Heart right ventricle (tissue), 16 donors: ENCODE measurements around the gene FHAD1. TPM values are rescaled to one million over a fixed set of nuclear protein-coding genes. Genes with fewer than 3 reads are reported as not detected.

Experiments used
- ATAC-seq, 8 donors: fragments of 200-7000 bp; cut with Tn5 transposase; one replicate each; pipeline ENCODE4 v1.9.1; 2020; ENCODE audit warnings: mild to moderate bottlenecking in 8 of 8, moderate library complexity in 8 of 8, moderate number of reproducible peaks in 1 of 8
- DNase-seq, 2 donors: peaks; one replicate each; pipeline ENCODE4 v3.0.0-alpha.2; 2020
- H3K27ac ChIP-seq, 10 donors: fragments of 200-600 bp; sonication (generic) in 2 of 10; one replicate each; pipeline versions ENCODE4 v1.5.0 to v1.8.0; 2020 to 2022; ENCODE audit warnings: mild to moderate bottlenecking in 3 of 10
- H3K27me3 ChIP-seq, 7 donors: fragments of 200-600 bp; one replicate each; pipeline ENCODE4 v1.8.0; 2021 to 2022; ENCODE audit warnings: mild to moderate bottlenecking in 2 of 7
- H3K36me3 ChIP-seq, 9 donors: fragments of 200-600 bp; sonication (generic) in 1 of 9; one replicate each; pipeline versions ENCODE4 v1.5.0 to v1.8.0; 2020 to 2022; ENCODE audit warnings: mild to moderate bottlenecking in 2 of 9
- H3K4me1 ChIP-seq, 9 donors: fragments of 200-600 bp; sonication (generic) in 1 of 9; one replicate each; pipeline versions ENCODE4 v1.5.0 to v1.8.0; 2020 to 2022; ENCODE audit warnings: mild to moderate bottlenecking in 4 of 9
- H3K4me3 ChIP-seq, 10 donors: fragments of 200-600 bp; sonication (generic) in 2 of 10; one replicate each; pipeline versions ENCODE4 v1.5.0 to v1.8.0; 2020 to 2022; ENCODE audit warnings: mild to moderate bottlenecking in 7 of 10, moderate library complexity in 2 of 10
- H3K9me3 ChIP-seq, 11 donors: fragments of 200-600 bp in 10 of 11; sonication (generic) in 2 of 11; one replicate each; pipeline versions ENCODE4 v1.5.0 to v1.8.0; 2013 to 2022; ENCODE audit warnings: mild to moderate bottlenecking in 2 of 11, control low read depth in 1 of 11, moderate library complexity in 1 of 11
- WGBS, 2 donors: extraction: QIAGEN DNeasy Blood & Tissue Kit; methylation state at CpG; one replicate each; pipeline ENCODE4 v1.1.7; 2013; ENCODE audit warnings: inconsistent platforms in 1 of 2; 5-methylcytosine and 5-hydroxymethylcytosine counted together
- intact Hi-C, 10 donors: fragments of 100-400 bp; cut with DNase I; formaldehyde crosslinking; loops; one replicate each; pipeline versions ENCODE4 v1.11.1 to v1.14.2; 2022
- polyA plus RNA-seq, 2 donors: library from polyadenylated mRNA; stranded (reverse); fragments of 200-250 nt; gene quantifications; one replicate each; pipeline ENCODE4 v1.2.3, GENCODE V29; 2013
- total RNA-seq, 10 donors: library from RNA; stranded (reverse); fragmentation: NEBNext Ultra II Directional in 3 of 10; extraction: Animal tissue kit (Norgen Biotek cat#: 25700) in 3 of 10; gene quantifications; one replicate each; pipeline versions ENCODE4 v1.2.1 to v1.2.4, GENCODE V29; 2021 to 2023
- TF ChIP-seq, protein P1 (sequence below), 9 donors: fragments of 200-600 bp; sonication (generic) in 2 of 9; IDR thresholded peaks; one replicate each; pipeline versions ENCODE4 v1.5.0 to v1.8.0; 2021 to 2022; ENCODE audit warnings: antibody characterized with exemption in 9 of 9, mild to moderate bottlenecking in 5 of 9, moderate library complexity in 1 of 9
- donor health status: Arrhythmogenic right ventricular cardiomyopathy.
- donor health status: ischemic (EF 13 %, LVEDD 7.1; RV severe dilation, severe dysfunction).
- donor health status: healthy with polysubstance abuse.
- donor health status: DM: no; HTN: yes; CAD: no.
- donor health status: DM: no; HTN: no; CAD: no.
- donor health status: ischemic (EF 25% LVEDD 6.9; RV normal size, moderate dysfunction).
- donor health status: ischemic (EF 25% LVEDD 5.7; RV mildly dilated, moderate dysfunction).
- donor health status: healthy.
- donor health status: DM: yes; HTN: yes; CAD: no.
- donor health status: Ischemic cardiomyopathy.
- donor health status: ischemic (EF 35%, LVEDD 5.7; RV mildly dilated, moderate dysfunction).
- donor health status: nonischemic (EF 11% LVEDD 7.7; RV severe dilation, severe dysfunction).
- donor health status: DM: yes; HTN: yes; CAD: no.
- donor health status: PGD.
- donor health status: ischemic (EF 29% LVEDD 5.4; RV normal size, mild dysfunction).
- donor health status: nonischemic (EF 23%, LVEDD 6.1; RV moderate dilation, normal function).

The FHAD1 gene
- total and polyA plus RNA-seq, 12 donors: 0.06 to 1.0 (median 0.12) TPM; not detected in 5

DNA sequence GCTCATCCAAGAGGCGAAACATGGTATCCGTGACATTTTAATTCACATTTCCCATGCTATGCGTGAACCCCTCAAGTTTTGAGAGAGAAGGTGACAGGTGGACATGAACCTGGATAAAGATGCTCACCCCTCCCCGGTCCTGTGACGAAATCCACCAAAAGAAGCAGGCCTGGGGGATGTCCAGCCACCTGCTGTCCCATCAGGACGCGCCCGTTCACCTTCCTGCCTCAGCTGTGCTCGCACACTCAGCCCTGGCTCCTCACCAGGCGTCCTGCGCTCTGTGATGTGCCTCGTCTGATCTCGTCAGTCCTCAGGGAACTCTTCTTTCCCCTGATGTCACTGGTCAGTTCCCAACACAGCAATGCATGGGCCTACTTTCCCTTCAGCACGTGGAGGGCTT, 10.3 kb downstream of the FHAD1 start:
- Histone ChIP-seq H3K9me3 (no peaks in the 10 kb centered on the region), H3K4me1 (peaks cover 0 to 61% (median 22%) of the 10 kb centered on the region in 9 donors), H3K27ac (peak overlapping the region in 1 of 10 donors; percentile 83), H3K27me3 (peaks cover 0 to 5% (median 0%) of the 10 kb centered on the region in 7 donors), H3K4me3 (no peak overlapping the region), H3K36me3 (no peaks in the 10 kb centered on the region)
- TF ChIP-seq, protein P1, sequence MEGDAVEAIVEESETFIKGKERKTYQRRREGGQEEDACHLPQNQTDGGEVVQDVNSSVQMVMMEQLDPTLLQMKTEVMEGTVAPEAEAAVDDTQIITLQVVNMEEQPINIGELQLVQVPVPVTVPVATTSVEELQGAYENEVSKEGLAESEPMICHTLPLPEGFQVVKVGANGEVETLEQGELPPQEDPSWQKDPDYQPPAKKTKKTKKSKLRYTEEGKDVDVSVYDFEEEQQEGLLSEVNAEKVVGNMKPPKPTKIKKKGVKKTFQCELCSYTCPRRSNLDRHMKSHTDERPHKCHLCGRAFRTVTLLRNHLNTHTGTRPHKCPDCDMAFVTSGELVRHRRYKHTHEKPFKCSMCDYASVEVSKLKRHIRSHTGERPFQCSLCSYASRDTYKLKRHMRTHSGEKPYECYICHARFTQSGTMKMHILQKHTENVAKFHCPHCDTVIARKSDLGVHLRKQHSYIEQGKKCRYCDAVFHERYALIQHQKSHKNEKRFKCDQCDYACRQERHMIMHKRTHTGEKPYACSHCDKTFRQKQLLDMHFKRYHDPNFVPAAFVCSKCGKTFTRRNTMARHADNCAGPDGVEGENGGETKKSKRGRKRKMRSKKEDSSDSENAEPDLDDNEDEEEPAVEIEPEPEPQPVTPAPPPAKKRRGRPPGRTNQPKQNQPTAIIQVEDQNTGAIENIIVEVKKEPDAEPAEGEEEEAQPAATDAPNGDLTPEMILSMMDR (IDR thresholded peaks at IDR 0.05): no peak
- DNase-seq (no peak), ATAC-seq (no peak)
- WGBS, 2 donors: 78 to 81% methylated on average over 14 of the region's 14 CpGs
- intact Hi-C loops: no loop called here

DNA sequence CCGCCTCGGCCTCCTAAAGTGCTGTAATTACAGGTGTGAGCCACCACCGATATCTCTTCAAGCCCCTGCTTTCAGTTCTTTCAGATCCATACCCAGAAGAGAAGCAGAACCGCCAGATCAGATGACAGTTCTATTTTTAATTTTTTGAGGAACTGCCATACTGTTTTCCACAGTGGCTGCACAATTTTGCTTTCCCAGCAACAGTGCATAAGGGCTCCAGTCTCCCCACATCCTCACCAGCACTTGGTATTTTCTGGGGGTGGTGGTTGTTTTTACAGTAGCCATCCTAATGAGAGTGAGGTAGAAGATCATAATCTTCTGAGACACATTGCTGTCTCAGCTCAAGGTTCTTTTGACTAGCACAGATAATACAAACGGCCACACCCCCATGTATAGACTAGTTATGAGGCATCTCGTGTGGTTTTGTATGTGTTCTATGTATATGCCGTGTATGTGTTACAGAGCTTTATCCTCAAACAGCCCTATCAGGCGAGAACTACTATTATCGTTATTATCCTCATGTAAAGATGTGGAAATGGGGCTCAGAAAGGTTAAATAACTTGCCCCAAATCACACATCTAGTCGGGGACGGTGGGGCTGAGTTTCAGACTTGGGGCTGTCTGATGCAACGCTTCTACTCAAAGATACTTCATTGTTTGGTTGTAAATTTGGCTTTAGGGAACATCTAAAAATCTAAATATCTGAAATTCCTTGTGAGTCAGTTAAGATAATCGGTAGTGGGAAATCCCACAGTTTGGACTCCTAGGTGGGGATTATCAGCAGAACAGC, 12.0 kb downstream of the FHAD1 start:
- intact Hi-C loops: no loop called here
- DNase-seq (no peak), ATAC-seq (peak in 4 of 8 donors; percentile 13 to 50 (median 34))
- TF ChIP-seq, protein P1 (IDR thresholded peaks at IDR 0.05): no peak
- peak overlapping the region in 2 of 10 donors; percentile 41 to 83 for H3K27ac ChIP-seq
- 79 to 81% methylated on average over 13 of the region's 13 CpGs for WGBS, 2 donors
- H3K9me3 ChIP-seq: no peaks in the 10 kb centered on the region
- no peaks in the 10 kb centered on the region for H3K36me3 ChIP-seq
- H3K4me1 ChIP-seq: peaks cover 0 to 64% (median 22%) of the 10 kb centered on the region in 9 donors
- peak overlapping the region in 1 of 10 donors; percentile 5 for H3K4me3 ChIP-seq
- H3K27me3 ChIP-seq: peaks cover 0 to 9% (median 0%) of the 10 kb centered on the region in 7 donors

DNA sequence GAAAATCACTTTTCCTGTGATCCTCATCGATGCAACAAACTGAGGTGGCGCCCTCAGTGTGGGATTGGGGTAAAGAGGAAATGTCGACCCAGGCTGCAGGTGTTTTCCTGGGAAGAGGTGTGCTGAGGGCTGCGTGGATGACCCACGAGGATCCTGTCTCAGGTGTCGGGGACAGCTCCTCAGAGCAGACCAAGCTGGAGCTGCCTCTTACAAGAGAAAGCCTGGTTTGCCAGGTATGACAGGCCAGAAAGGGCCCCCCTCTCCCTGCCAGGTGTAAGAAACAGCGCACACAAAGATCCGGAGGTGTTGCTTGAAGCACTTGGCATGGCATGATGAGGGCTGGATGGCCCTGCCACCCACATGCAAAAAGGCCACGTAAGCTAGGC, 12.6 kb downstream of the FHAD1 start:
- ATAC-seq (no peak), DNase-seq (no peak)
- intact Hi-C loops: no loop called here
- Histone ChIP-seq H3K27me3 (peaks cover 0 to 9% (median 0%) of the 10 kb centered on the region in 7 donors), H3K36me3 (no peaks in the 10 kb centered on the region), H3K9me3 (peaks cover 0 to 3% (median 0%) of the 10 kb centered on the region in 11 donors), H3K4me3 (no peak overlapping the region), H3K4me1 (peaks cover 0 to 64% (median 22%) of the 10 kb centered on the region in 9 donors), H3K27ac (peak overlapping the region in 3 of 10 donors; percentile 2 to 83 (median 24))
- 89 to 95% methylated on average over 9 of the region's 9 CpGs for WGBS, 2 donors
- TF ChIP-seq, protein P1 (IDR thresholded peaks at IDR 0.05): no peak

DNA sequence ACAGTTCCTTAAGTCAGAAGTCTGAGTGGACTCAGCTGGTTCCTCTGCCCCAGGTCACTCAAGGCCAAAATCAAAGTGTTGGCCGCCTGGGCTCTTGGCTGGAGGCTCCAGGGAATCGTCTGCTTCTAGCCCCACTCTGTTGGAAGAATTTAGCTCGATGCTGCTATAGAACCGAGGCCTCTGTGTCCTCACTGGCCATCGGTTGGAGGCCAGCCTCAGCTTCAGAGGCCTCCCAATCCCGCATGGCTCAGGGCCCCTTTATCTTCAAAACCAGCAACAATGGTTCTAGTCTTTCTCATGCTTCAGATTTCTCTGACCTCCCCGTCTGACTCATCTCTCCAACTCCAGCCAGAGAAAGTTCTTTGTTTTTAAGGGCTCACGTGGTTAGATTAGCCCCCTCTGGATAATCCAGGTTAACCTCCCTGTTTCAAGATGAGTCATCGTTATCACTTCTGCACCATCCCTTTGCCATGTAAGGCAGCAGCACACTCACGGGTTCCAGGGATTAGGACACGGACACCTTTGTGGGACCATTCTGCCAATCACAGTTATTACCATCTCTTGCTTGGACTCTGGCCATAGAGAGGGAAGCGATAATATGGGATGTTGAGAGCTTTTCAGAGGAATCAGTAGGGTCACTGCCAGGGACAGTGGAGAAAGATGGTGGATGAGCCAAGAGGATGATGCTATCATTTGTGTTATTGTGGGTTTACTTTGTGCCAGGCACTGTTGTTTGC, 13.6 kb downstream of the FHAD1 start:
- TF ChIP-seq, protein P1 (IDR thresholded peaks at IDR 0.05): no peak
- Histone ChIP-seq H3K9me3 (peaks cover 0 to 10% (median 0%) of the 10 kb centered on the region in 11 donors), H3K27me3 (peaks cover 0 to 9% (median 0%) of the 10 kb centered on the region in 7 donors), H3K27ac (peak overlapping the region in 5 of 10 donors; percentile 3 to 83 (median 43)), H3K4me1 (peaks cover 0 to 66% (median 22%) of the 10 kb centered on the region in 9 donors), H3K4me3 (no peak overlapping the region), H3K36me3 (no peaks in the 10 kb centered on the region)
- intact Hi-C loops: no loop called here
- WGBS, 2 donors: 68 to 72% methylated on average over 12 of the region's 12 CpGs
- DNase-seq (no peak), ATAC-seq (peak in 2 of 8 donors; percentile 9 to 23)
